HG03457 (cell line): ENCODE measurements around the gene RBM43.
"Not testable (repeated sequence)": the region's sequence is repeated elsewhere in the genome, so short reads cannot be mapped to it uniquely, and the experiment has no call there.

Experiments used
- ATAC-seq: cut with Tn5 transposase; IDR thresholded peaks from one replicate; pipeline ENCODE4 v1.9.1; 2021; ENCODE audit warnings: moderate number of reproducible peaks; ENCODE audit not compliant: unreplicated experiment

The RBM43 gene

DNA sequence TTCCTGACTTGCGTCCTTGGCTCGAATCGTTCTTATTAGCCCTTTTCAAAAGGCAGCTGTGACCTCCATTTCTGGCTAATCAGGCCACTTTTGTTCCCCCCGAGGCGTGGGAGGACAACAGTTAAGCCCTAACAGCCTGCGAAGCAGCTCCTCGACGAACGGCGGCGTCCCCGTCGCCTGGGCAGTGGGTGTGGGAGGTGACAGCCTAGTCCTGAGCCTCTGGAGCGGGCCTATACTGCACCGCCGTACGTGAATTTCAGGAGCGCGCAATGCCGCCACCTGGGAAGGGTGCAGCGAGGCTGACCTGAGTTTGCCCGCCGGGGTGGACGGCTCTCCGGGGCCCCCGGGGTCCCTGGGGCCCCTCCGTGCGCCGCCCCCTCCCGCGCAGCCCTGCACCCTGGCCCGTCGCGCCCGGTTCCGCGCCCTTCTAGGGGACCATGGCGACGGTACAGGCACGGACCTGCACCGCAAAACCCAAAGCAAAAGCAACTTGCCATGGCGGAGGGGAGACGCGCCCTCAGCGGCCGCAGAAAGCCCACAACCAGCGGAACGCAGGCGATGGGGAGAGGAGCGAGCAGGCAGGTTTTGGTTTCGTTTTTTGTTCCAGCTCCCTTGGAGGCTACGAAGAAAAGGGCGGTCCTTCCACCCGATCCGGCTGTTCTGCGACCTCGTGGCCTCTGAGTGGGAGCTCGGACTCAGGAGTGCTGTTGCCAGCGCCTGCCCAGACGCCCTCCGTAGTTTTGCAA lies at the start of gene RBM43:
RBM43 (minus strand) TSS at position 633 of the 746 bp plus-strand sequence; CDS start at position 497, 136 bp downstream.
- ATAC-seq: peak; percentile 92

DNA sequence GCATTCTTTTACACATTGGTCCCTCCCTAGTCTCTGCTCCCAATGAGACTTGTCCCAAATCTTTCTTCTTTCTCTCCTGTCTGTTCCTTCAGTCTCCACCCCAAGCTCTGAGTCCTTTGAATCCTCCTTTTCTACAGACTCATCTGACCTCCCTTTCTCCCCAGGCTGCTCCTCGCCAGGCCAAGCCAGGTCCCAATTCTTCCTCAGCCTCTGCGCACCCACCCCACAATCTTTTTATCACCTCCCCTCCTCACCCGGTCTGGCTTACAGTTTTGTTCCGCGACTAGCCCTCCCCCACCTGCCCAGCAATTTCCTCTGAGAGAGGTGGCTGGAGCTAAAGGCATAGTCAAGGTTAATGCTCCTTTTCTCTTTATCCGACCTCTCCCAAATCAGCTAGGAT lies 48.6 kb upstream of the RBM43 start:
- ATAC-seq: not testable (repeated sequence)

DNA sequence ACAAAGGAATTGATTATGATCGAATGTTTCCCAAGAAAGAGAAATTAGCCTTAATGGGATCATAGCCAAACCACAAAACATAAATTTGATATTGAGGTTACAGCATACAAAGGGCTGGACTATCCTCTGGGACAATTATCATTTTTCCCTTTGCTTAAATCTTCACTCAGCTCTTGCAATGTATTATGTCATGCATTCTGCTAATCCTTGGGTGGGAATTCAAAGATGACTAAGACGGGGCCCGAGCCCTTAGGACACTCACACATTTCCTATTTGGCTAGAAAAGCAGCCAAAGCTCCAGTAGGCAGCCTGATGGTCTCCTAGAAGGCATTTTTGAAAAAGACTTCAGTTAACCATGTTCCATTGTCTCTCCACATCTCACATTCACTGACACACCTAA lies 45.0 kb upstream of the RBM43 start:
- no peak for ATAC-seq

DNA sequence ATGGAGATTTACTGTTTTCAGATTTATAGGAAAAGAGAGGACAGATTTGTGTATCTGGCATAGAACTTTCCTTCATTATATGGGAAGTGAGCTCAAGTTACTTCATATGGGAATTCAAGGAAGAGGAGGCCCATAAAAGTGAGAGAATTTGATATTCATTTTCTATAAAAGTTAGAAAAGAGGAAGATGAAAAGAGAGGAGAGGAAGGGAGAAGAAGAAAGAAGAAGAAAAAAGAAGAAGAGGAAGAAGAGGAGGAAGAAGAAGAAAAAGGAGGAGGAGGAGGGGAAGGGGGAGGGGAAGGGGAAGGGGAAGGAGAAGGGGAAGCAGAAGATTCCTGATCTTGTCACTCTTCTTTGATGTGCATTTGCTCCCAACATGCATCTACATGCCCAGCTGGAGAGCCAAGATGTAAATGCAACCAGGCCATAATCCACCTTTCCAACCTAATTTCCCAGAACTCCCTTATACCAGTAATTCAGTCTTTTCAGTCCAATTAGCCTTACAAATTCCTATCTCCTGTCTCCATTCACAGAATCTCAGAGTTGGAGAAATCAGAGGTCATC lies 43.5 kb upstream of the RBM43 start:
- ATAC-seq: no peak

DNA sequence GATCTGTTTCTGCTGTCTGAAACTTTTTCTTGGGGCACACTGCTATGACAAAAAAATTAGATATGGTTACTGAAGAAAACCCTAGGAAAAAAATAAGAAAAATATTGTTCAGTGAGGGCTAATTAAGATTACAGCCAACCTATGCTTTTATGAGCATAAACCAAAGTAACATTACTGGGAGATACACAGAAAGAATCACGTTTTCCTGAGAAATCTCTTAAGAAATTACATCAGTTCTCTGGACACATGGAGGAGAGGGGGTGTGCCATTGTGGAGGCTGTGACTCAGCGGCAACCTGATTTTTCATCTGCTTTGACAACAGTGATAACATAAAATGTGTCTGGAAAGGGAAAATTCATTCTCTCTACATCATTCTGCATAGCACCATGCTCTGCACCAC lies 41.2 kb upstream of the RBM43 start:
- ATAC-seq: no peak

DNA sequence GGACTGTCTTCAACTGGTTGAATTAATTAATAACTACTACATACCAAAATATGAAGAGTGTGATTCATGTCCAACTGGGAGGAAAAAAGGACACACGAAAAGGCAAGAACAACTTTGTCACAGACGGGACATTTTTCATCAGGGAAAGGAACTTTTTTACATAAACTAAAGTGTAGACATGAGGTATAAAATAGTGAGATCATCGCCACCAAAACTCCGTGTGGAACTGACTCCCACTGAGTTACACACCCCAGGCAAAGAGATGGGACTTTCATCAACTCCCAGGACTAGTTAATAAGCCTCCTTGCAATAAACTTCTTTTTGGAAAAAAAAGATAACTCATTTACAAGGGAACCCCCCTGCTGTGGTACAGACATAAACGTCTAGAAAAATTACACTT lies 40.7 kb upstream of the RBM43 start:
- ATAC-seq: no peak

DNA sequence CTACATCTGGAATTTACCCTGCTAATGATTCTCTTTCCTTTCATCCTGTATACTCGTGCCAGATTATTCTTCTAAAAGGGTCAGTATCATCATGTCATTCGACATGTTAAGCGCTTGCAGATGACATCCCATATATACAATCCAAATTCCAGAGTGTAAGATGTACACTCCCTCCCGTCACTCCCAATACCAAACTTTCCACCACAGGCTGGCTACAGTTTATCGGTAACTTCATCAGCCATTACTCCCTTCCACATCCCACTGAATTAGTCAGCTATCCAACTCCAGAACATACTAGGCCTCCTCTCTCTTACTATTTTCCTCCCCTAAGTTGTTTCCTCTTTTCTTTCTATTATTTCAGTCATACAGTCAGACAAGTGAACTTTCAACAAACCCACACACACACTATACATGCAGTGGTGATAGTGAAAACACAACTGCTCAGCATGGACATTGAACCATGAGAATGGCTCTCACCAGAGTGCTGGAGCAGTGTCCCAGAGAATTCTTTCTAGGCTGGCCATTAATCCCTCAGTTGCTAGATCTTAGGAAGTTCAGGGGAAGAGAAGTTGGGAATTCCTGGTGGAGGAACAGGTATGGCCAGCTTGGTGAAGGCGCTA lies 38.4 kb upstream of the RBM43 start:
- no peak for ATAC-seq

DNA sequence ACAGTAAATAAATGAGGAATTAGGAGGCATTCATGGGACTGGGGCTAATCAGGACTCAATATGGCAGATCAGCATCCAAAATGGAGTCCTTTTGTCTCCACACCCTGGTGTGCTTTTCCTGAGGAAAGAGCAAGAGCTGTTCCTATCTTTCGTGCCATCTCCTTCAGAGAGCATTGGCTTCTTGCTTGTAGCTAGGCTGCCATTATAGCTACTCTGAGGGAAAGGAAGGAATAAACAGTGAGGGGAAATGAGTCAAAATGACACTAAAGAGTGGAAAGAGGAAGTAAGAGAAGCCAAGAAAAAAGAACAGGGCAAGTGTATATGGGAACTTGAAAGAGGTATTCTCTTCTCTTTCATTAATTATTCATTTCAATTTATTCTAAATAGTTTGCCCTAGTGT lies 36.2 kb upstream of the RBM43 start:
- ATAC-seq: peak; percentile 94

DNA sequence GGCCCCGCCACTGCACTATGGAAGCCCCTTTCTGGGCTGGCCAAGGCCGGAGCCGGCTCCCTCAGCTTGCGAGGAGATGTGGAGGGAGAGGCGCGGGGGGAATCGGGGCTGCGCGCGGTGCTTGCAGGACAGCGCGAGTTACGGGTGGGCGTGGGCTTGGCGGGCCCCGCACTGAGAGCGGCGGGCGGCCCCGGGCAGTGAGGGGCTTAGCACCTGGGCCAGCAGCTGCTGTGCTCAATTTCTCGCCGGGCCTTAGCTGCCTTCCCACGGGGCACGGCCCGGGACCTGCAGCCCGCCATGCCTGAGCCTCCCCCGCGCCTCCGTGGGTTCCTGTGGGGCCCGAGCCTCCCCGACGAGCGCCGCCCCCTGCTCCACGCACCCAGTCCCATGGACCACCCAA lies 34.3 kb upstream of the RBM43 start:
- not testable (repeated sequence) for ATAC-seq

DNA sequence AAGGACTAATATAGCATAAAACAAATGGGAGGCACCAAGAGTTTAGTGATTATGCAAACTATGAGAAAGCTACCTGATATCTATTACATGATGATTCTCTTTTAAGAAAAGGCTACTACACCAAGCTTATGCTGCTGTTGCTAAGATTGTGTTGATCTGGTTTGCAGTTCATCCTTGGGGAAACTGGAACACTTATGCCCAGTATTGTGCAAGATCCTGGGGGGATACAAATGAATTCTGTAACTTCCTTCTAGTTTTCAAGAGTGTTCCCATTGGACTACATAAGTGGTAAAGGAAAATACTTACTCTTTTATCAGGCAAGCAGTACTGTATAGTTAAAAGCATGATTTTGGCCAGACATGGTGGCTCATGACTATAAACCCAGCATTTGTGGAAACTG lies 30.9 kb upstream of the RBM43 start:
- ATAC-seq: no peak

DNA sequence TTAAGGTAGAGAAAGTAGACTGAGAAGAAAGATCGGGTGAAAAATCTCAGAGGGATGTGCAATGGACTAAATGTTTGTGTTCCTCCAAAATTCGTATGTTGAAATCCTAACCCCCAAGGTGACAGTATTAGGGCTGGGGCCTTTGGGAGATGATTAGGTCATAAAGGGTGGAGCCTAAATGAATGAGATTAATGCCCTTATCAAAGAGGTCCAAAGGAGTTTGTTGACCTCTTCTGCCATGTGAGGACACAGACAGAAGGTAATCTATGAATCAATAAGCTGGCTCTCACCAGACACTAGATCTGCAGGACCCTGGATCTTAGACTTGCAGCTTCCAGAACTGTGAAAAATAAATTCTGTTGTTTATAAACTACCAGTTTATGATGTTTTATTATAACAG lies 30.5 kb upstream of the RBM43 start:
- no peak for ATAC-seq

DNA sequence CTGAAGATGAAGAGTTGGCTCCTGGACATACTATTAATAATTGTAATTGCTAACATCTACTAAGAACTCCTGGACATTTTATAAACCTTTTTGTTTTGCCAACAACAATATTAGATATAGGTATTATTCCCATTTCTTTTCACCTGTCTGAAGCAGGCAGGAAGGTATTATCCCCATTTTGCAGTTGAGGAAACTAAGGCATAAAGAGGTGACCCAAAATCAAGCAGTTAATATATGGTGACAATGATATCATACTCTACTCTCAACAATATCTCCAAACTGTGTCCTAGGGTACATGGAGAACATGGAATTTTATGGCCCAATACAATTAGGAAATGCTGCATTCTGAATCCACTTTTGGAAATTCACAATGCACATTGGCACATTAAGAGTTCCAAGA lies 29.6 kb upstream of the RBM43 start:
- ATAC-seq: no peak

DNA sequence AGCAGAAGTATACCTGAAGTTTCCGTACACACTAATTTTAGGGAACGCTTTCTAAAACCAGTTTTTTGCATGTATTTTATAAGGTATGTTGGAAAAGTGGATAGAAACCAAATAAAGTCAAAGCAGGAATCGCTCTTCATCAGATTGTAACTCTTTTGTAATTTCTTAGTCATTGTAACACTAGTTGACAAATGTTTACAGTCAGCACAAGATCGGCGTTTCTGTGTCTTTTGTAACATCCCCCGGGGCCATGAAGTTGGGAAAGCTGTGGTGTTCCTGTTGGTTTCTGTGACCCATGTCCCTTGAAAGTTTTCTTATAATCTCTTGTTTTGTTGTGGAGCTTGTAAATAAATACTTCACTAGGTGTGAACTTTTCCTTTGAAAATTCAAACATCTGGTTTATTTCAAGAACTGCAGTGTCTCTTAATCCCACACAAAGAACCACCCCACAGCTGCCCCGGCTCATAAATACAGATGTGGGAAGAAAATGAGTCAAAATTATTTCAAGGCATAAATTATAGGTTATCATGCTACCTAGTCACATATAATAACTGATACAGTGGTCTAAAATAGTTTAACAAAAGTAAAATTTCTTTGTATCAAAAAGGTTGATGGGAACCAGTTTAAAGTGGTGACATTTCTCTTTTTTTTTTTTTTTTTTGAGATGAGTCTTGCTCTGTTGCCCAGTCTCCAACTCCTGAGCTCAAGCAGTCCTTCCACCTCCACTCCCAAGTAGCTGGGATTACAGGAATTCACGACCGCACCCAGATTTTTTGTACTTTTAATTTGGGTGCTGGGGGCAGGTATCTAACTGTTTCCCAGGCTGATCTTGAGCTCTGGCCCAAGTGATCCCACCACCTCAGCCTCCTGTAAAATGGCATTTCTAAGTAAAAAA lies 28.6 kb upstream of the RBM43 start:
- ATAC-seq: peak; percentile 8

DNA sequence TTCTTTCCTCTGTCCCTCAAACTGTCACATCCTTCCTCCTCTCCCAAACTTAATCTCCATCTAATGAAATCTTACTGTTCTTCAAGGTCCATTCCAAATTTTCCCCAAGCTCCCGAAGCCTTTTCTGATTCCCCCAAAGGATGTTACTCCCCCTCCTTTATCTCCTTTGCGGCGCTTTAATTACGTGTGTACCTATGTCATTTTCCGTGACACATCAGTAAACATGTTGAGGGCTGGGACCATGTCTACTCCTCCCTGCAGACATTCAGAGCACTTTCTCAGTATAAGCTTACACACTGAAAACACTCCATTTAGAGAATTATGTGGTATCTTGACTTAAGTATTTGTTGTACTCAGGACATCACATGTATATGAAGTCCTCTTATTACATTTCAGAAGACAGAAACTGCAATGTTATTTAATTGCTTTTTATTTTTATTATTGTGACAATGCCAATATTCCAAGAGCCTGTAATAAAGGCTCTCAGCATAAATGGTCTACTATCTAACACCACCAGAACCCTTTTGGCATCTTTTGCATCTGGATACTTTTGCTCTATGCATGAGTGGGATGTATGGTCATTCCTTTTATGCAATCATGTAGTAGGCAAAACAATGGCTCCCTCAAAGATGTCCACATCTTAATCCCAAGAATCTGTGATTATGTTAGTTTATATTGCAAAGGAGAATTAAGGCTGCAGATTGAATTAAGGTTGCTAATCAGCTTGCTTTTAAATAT lies 26.0 kb upstream of the RBM43 start:
- no peak for ATAC-seq

DNA sequence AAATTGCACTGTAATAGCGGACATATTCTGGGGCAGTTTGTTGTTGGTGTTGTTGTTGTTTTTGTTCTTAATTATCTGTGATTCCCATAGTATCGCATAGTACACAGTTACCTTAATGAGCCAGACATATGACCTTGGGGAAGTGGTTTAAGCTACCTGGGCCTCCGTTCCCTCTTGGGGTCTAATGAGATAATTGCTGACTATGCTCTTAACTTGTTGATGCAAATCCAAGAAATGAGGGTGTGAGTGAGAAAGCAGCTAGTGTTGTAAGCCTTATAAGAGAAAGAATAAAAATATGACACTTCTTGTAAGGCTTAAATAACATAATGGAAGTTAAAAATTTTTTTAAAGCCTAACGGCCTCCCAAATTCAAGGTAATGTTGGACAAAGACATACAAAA lies 20.7 kb upstream of the RBM43 start:
- ATAC-seq: no peak

DNA sequence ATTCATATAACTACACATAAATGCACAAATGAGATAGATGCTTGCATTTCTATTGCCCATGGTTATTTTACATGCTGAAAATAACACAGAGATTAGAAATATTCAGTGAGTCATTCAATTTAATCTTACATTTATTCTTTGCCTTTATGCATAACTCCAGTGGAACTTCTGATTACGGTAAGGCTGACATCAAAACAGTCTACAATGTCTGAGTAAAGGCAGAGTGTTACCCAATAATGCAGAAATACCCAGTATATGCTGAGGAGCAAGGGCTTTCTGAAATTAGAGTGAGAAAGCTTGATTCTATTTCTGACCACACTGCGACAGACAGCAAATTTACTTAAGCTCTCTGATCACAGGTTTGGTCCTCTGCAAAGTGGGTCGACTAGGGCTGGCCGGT lies 18.6 kb upstream of the RBM43 start:
- no peak for ATAC-seq

DNA sequence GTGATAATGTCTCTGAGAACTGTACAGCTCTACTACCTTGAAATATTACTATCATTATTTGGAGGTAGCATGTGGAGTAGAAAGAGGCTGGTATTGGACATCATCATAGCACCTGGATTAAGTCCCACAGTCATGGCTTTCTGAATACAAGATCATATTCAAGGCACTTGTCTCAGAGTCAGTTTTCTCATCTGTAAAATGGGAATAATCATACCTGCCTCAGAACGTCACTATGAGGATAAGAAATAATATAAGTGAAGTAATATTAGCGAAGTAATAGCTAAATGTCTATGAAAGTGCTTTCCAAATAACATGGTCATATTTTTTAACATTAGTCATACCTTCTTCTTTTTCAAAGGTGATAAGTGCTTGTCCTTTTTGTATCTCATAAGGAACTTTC lies 16.8 kb upstream of the RBM43 start:
- ATAC-seq: no peak

DNA sequence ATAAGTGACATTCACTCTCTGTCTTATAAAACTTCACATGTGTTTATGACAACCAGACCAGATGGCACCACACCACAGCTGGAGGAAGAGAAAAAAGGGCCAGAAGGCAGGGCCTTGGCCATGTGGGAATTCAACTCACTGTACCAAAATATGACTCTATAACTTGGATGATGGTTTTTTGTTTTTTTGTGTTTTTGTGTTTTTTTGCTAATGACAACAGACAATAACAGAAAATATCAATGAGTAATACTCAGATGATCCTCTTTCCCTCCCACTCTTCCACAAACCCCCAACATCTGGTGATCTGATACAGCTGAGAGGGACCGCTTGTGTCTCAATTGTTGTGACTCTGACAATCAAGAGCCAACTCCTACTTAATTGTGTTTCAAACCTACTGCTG lies 15.4 kb upstream of the RBM43 start:
- ATAC-seq: no peak

DNA sequence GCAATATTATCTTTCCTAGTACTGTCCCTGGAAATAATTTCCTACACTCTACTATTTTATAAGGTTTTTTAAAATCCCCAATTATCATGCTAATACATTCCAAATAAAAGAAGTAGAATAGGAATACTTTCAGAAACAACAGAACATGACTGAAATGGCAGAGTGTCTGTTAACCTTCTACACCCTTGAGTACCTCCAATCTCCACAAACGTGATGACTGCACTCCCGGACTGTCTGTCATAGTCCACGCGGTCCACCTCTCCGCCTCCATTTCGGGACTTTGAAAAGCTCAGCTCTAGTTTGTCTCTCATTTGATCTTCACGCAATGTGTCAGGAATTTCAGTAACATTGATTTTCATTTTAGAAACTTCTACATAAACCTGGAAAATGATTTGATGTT lies 13.6 kb upstream of the RBM43 start:
- ATAC-seq: no peak

DNA sequence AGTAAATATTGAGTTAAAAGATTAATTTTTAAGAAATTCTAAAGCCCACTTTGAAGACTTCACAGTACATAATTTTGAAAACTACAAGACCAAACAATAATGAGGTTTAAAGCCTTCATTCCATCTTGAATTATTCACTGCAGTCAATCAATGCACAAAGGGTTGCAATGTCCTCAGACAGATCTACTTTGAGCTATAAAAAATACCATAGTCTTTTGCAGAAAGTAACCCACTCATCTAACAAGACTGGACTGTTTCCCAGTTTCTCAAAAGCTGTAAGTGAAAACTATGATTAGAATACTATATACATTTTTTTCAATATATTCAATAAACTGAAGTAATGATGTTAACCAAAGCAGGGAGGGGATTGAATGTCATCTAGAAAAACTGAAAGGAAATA lies 10.2 kb upstream of the RBM43 start:
- no peak for ATAC-seq
